RWPE2 (cell line): ENCODE measurements around the gene SLC10A6.

Experiments
- ATAC-seq: fragments of 200-7000 bp; cut with Tn5 transposase; 3 replicates; pipeline ENCODE4 v1.9.1; 2021; ENCODE audit warnings: low read depth
- DNase-seq: peaks from one replicate; pipeline ENCODE4 v3.0.0-alpha.2; 2020; ENCODE audit warnings: low spot score
- H3K27ac ChIP-seq: fragments of 450-650 bp; 2 replicates; pipeline ENCODE4 v1.5.1; 2017; ENCODE audit warnings: mild to moderate bottlenecking; ENCODE audit not compliant: poor library complexity, severe bottlenecking
- H3K27me3 ChIP-seq: fragments of 250-450 bp; sonication (Bioruptor Pico); 2 replicates; pipeline ENCODE4 v1.5.1; 2021; ENCODE audit warnings: mild to moderate bottlenecking, moderate library complexity; ENCODE audit not compliant: insufficient read depth, poor library complexity, severe bottlenecking
- H3K36me3 ChIP-seq: fragments of 250-450 bp; sonication (Bioruptor Pico); 2 replicates; pipeline ENCODE4 v1.5.1; 2020; ENCODE audit warnings: low read depth, mild to moderate bottlenecking, moderate library complexity
- H3K4me1 ChIP-seq: fragments of 250-450 bp; sonication (Bioruptor Pico); 2 replicates; pipeline ENCODE4 v1.5.1; 2021; ENCODE audit warnings: mild to moderate bottlenecking, moderate library complexity; ENCODE audit not compliant: insufficient read depth, poor library complexity, severe bottlenecking
- H3K4me3 ChIP-seq: fragments of 250-450 bp; sonication (Bioruptor Pico); 2 replicates; pipeline ENCODE4 v1.5.1; 2021; ENCODE audit warnings: mild to moderate bottlenecking, moderate library complexity; ENCODE audit not compliant: severe bottlenecking
- H3K9me3 ChIP-seq: fragments of 250-450 bp; sonication (Bioruptor Pico); 2 replicates; pipeline ENCODE4 v1.5.1; 2021; ENCODE audit warnings: mild to moderate bottlenecking, moderate library complexity; ENCODE audit not compliant: severe bottlenecking
- TF ChIP-seq, protein P1 (sequence below): fragments of 450-650 bp; IDR thresholded peaks from one replicate; pipeline ENCODE4 v1.5.1; 2017; ENCODE audit warnings: mild to moderate bottlenecking, moderate library complexity; ENCODE audit not compliant: poor library complexity, severe bottlenecking

Gene SLC10A6

DNA sequence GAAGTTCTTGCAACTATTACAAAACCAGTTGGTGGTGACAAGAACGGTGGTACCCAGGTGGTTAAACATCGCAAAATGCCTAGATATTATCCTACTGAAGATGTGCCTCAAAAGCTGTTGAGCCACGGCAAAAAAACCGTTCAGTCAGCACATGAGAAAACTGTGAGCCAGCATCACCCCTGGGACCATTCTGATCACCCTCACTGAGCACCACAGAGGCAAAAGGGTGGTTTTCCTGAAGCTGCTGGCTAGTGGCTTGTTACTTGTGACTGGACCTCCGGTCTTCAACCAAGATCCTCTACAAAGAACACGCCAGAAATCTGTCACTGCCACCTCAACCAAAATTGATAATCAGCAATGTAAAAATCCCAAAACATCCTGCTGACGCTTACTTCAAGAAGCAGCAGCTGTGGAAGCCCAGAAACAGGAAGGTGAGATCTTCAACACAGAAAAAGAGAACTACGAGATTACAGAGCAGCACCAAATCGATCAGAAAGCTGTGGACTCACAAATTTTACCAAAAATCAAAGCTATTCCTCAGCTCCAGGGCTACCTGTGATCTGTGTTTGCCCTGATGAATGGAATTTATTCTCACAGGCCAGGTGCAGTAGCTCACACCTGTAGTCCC is 21.4 kb upstream of the SLC10A6 start:
- H3K36me3 ChIP-seq = no peaks in the 10 kb centered on the region
- no peak overlapping the region for H3K4me3 ChIP-seq
- TF ChIP-seq, protein P1, sequence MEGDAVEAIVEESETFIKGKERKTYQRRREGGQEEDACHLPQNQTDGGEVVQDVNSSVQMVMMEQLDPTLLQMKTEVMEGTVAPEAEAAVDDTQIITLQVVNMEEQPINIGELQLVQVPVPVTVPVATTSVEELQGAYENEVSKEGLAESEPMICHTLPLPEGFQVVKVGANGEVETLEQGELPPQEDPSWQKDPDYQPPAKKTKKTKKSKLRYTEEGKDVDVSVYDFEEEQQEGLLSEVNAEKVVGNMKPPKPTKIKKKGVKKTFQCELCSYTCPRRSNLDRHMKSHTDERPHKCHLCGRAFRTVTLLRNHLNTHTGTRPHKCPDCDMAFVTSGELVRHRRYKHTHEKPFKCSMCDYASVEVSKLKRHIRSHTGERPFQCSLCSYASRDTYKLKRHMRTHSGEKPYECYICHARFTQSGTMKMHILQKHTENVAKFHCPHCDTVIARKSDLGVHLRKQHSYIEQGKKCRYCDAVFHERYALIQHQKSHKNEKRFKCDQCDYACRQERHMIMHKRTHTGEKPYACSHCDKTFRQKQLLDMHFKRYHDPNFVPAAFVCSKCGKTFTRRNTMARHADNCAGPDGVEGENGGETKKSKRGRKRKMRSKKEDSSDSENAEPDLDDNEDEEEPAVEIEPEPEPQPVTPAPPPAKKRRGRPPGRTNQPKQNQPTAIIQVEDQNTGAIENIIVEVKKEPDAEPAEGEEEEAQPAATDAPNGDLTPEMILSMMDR = no peak
- no peak for ATAC-seq
- H3K4me1 ChIP-seq = peaks cover 2% of the 10 kb centered on the region
- DNase-seq = no peak
- H3K27ac ChIP-seq = no peak overlapping the region
- no peaks in the 10 kb centered on the region for H3K27me3 ChIP-seq
- no peaks in the 10 kb centered on the region for H3K9me3 ChIP-seq

DNA sequence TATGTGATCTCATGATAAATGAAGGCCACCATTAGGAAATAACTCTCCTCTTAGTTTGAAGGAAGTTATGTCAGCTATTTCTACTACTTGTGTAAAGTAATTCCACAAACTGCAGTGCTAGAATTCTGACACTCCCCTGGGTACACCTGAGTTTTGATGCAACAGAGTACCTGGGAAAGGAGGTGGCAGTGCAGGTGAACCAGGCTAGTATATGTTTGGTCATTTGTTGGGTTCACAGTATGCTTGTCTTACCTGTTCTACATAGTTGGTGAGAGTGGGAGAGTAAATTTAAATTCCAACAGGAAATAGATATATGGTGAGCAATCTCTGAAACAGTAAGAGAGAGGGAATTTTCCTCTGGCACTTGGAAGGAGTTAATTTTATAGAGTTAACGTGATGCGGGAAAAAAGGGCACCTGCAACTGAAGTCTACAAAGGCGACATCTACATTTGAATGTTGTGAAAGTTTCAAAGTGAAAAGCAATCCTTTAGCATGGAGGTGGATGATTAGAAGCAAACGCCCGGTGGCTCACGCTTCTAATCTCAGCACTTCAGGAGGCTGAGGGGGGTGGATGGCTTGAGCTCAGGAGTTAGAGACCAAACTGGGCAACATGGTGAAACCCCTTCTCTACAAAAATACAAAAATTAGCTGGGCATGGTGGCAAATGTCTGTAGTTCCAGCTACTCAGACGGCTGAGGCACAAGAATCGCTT is 8.3 kb upstream of the SLC10A6 start:
- DNase-seq (no peak), ATAC-seq (peak; percentile 68)
- Histone ChIP-seq H3K4me3 (no peak overlapping the region), H3K36me3 (no peaks in the 10 kb centered on the region), H3K27ac (peak overlapping the region; percentile 45), H3K4me1 (peaks cover 29% of the 10 kb centered on the region), H3K27me3 (no peaks in the 10 kb centered on the region), H3K9me3 (no peaks in the 10 kb centered on the region)
- TF ChIP-seq, protein P1 = no peak

- Histone ChIP-seq H3K27ac (peak overlapping the region; percentile 45), H3K36me3 (no peaks in the 10 kb centered on the region)
Observed at GRCh38 chr4:86856896-86857295, 7.7 kb upstream of the SLC10A6 start.

DNA sequence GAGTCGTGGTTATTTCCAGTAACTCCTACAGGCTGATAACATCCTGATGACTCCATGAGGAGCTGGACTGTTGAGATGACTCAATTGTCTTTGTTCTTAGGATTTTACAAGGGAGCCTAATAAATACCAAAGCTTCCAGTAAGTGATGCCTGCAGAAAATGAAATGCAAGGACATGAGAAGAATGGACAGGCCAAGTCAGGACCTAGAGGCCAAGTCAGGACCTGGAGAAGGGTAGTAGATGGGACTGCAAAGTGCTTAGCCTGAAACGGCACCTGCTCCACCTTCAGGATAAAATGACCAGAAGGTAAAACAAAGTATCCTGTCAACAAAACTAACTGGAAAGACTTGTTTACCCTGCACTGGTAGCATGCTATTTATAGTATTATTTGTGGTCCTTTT is 6.4 kb upstream of the SLC10A6 start:
- peak; percentile 94 for ATAC-seq
- H3K9me3 ChIP-seq = no peaks in the 10 kb centered on the region
- peaks cover 29% of the 10 kb centered on the region for H3K4me1 ChIP-seq
- H3K27me3 ChIP-seq = no peaks in the 10 kb centered on the region
- peak overlapping the region; percentile 45 for H3K27ac ChIP-seq
- no peak for DNase-seq
- H3K4me3 ChIP-seq = no peak overlapping the region
- H3K36me3 ChIP-seq = no peaks in the 10 kb centered on the region
- TF ChIP-seq, protein P1 = peak; percentile 16

More at GRCh38 chr4:86856896-86857295, 7.7 kb upstream of the SLC10A6 start:
- no peak overlapping the region for H3K4me3 ChIP-seq
- H3K9me3 ChIP-seq = no peaks in the 10 kb centered on the region
- peaks cover 29% of the 10 kb centered on the region for H3K4me1 ChIP-seq
- no peak for ATAC-seq
- no peak for DNase-seq
- TF ChIP-seq, protein P1 = no peak
- H3K27me3 ChIP-seq = no peaks in the 10 kb centered on the region

DNA sequence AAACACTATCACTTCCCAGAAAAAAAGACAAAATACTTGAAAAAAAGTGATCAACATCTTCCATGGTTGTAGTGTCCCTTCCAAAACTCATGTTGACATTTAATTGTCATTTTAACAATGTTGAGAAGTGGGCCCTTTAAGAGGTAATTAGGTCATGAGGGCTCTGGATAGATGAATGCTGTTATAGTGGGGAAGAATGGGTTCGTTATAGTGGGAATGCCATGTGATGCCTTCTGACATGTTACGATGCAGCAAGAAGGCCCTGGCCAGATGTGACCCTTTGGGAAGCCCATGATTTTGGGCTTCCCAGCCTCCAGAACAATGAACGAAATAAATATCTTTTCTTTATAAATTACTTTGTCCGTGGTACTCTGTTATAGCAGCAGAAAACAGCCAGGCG is 4.0 kb upstream of the SLC10A6 start:
- H3K4me1 ChIP-seq = peaks cover 29% of the 10 kb centered on the region
- no peaks in the 10 kb centered on the region for H3K9me3 ChIP-seq
- H3K36me3 ChIP-seq = no peaks in the 10 kb centered on the region
- TF ChIP-seq, protein P1 = no peak
- DNase-seq = no peak
- no peak overlapping the region for H3K4me3 ChIP-seq
- ATAC-seq = no peak
- H3K27ac ChIP-seq = no peak overlapping the region
- no peaks in the 10 kb centered on the region for H3K27me3 ChIP-seq
